A673 (cell line): ENCODE results near the gene CLSTN2.

Experiments
- CTCF ChIP-seq: fragments of 300-800, 200-600 bp; sonication (generic); conservative IDR thresholded peaks from 2 replicates; pipeline ENCODE4 v1.5.1; 2017; ENCODE audit warnings: low read depth, mild to moderate bottlenecking, antibody characterized with exemption, low read length, moderate library complexity, mixed read lengths
- EZH2 ChIP-seq: fragments of 200-600 bp; sonication (generic); IDR thresholded peaks from 2 replicates; pipeline ENCODE4 v1.6.1; 2017; ENCODE audit warnings: borderline replicate concordance, low read depth, mild to moderate bottlenecking, mixed read lengths, antibody characterized with exemption, low read length; ENCODE audit not compliant: poor library complexity, severe bottlenecking

GRCh38 chr3:140408252-140408651 lies 473.3 kb downstream of the CLSTN2 start:
- TF ChIP-seq EZH2 (no peak), CTCF (no peak)
